HG02943 (cell line): Measurements from ENCODE around the gene NEUROG2.
"Not testable (repeated sequence)": the region's sequence is repeated elsewhere in the genome, so short reads cannot be mapped to it uniquely, and the experiment has no call there.

Experiments
- ATAC-seq: cut with Tn5 transposase; IDR thresholded peaks from one replicate; pipeline ENCODE4 v1.9.1; 2021; ENCODE audit warnings: mild to moderate bottlenecking, low read depth, moderate library complexity; ENCODE audit not compliant: unreplicated experiment

NEUROG2 gene

GRCh38 chr4:112502871-112503270, 13.1 kb downstream of the NEUROG2 start:
- ATAC-seq, result no peak

- no peak for ATAC-seq
Observed at GRCh38 chr4:112492321-112492720, 23.7 kb downstream of the NEUROG2 start.

DNA sequence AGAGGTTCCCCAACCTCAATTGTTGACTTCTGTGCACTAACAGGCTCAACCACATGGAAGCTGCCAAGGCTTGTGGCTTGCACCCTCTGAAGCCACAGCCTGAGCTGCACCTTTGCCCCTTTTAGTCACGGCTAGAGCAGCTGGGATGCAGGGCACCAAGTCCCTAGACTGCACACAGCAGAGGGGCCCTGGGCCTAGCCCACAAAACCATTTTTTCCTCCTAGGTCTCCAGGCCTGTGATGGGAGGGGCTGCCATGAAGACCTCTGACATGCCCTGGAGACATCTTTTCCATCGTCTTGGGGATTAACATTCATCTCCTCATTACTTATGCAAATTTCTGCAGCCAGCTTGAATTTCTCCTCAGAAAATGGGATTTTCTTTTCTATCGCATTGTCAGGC, 25.2 kb downstream of the NEUROG2 start:
- not testable (repeated sequence) for ATAC-seq

- ATAC-seq, result no peak
Observed at GRCh38 chr4:112485930-112486329, 30.1 kb downstream of the NEUROG2 start.

- no peak for ATAC-seq
Observed at GRCh38 chr4:112473985-112474384, 42.0 kb downstream of the NEUROG2 start.

DNA sequence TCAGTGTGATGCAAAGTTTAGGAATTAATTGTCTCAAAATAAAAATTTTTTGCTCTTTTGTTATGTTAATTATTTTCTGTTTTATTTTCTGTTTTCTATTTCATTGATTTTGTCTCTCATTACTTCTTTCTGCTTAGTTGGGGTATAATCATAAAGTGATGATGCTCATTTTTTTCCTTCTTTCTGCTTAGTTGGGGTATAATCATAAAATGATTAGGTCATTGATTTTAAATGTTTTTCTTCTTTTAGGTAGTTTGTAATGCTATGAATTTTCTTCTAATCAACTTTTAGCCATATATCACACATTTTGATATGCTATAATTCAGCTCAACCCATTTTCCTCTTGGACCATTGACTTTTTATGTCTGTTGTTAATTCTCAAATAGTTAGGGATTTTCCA, 43.7 kb downstream of the NEUROG2 start:
- ATAC-seq, result no peak
